HUES64 (cell line): ENCODE results near the gene OTUD7B.
"Not testable (repeated sequence)": the region's sequence is repeated elsewhere in the genome, so short reads cannot be mapped to it uniquely, and the experiment has no call there.

Experiments used
- H3K27ac ChIP-seq: 2 replicates; pipeline ENCODE4 v1.7.0; 2013; ENCODE audit warnings: low read depth, low read length, inconsistent platforms
- H3K27me3 ChIP-seq: 2 replicates; pipeline ENCODE4 v1.6.1; 2013; ENCODE audit warnings: mild to moderate bottlenecking, low read length; ENCODE audit not compliant: insufficient read depth
- H3K36me3 ChIP-seq: 2 replicates; pipeline ENCODE4 v1.6.1; 2013; ENCODE audit warnings: mild to moderate bottlenecking, low read length; ENCODE audit not compliant: insufficient read depth
- H3K4me1 ChIP-seq: 2 replicates; pipeline ENCODE4 v1.6.1; 2013; ENCODE audit warnings: mild to moderate bottlenecking, low read length, moderate library complexity; ENCODE audit not compliant: insufficient read depth
- H3K4me3 ChIP-seq: 2 replicates; pipeline ENCODE4 v1.5.1; 2013; ENCODE audit warnings: mild to moderate bottlenecking, low read length, moderate library complexity
- H3K9ac ChIP-seq: 2 replicates; pipeline ENCODE4 v1.6.1; 2013; ENCODE audit warnings: mild to moderate bottlenecking, low read depth, low read length
- H3K9me3 ChIP-seq: 2 replicates; pipeline ENCODE4 v1.6.1; 2013; ENCODE audit warnings: low read depth, low read length; ENCODE audit not compliant: insufficient read depth
- WGBS: fragments of 150-250, 120-280 bp; methylation state at CpG from one replicate; pipeline ENCODE4 v1.1.7; 2013; ENCODE audit warnings: missing lambda C conversion rate; 5-methylcytosine and 5-hydroxymethylcytosine counted together

Gene OTUD7B

DNA sequence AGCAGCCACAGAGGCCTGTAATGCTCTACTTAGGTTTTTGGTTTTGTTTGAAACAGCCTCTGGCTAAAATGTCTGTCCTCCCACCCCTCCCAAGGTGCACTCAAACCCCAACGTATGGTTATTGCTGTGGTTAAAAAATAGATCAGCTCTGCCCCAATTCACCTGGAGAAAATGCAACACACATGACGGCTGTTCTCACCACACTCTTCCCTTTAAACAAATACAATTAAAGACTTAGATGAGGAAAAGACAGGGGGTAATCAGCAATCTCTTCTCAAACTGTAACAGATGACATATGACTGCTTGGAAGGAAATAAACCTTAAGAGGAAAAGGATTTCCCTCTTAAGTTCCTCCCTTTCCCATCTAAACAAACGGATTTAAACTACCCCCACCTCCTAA is 67.6 kb downstream of the OTUD7B start:
- peaks cover 31% of the 10 kb centered on the region for H3K36me3 ChIP-seq
- H3K27ac ChIP-seq: no peak overlapping the region; the same call in 1 of the 2 replicates
- no peak overlapping the region for H3K4me3 ChIP-seq
- no peaks in the 10 kb centered on the region for H3K27me3 ChIP-seq
- 0 out of 2 replicates have a peak overlapping the region, but pooled peaks have one; percentile 6 for H3K9ac ChIP-seq
- 66% methylated on average over 1 of the region's 3 CpGs for WGBS
- H3K4me1 ChIP-seq: peaks cover 42% of the 10 kb centered on the region
- no peaks in the 10 kb centered on the region for H3K9me3 ChIP-seq

DNA sequence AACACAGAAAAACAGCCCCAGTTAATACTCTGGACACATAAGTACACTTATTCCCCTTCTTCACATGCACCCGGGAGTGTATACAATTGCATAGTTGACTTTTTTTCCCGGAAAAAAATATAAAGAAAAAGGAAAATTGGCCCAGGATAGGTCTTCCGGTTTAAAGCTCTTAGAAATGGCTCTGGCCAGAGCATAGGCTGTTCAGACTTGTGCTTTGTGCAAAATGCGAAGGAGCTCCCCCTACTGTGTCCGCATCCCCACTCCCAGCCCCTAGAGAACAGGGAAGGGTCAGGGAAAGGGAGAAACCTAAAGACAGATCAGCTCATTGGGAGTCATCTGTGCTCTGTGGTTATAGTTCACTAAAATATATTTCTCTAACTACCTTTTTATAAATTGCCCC is 68.3 kb downstream of the OTUD7B start:
- peaks cover 49% of the 10 kb centered on the region for H3K4me1 ChIP-seq
- no peaks in the 10 kb centered on the region for H3K27me3 ChIP-seq
- H3K9ac ChIP-seq: peak overlapping the region; percentile 35; the same call in 1 of the 2 replicates
- H3K4me3 ChIP-seq: no peak overlapping the region
- WGBS: 70% methylated on average over 4 of the region's 5 CpGs
- H3K36me3 ChIP-seq: peaks cover 26% of the 10 kb centered on the region
- no peak overlapping the region; the same call in none of the 2 replicates for H3K27ac ChIP-seq
- H3K9me3 ChIP-seq: no peaks in the 10 kb centered on the region

DNA sequence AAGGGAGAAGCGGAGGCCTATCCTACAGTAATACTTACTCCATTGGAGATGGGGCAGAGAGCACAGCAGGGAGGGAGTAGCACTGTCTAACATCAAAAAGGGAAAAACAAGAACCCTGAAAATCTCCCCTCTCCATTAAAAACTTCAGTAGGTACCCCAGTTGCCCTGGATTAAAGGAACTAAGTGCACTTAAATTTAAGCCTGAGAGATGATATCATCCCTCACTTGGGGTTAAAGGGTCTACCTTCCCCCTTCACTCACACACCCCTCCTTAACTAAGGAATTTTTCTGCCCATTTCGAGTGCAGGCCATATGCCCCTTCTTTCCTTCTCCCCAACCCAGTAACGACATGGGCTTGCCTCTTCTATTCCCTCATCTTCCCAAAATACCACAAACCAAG is 70.1 kb downstream of the OTUD7B start:
- Histone ChIP-seq H3K36me3 (peaks cover 15% of the 10 kb centered on the region), H3K4me1 (peaks cover 54% of the 10 kb centered on the region), H3K4me3 (no peak overlapping the region), H3K9me3 (no peaks in the 10 kb centered on the region), H3K27me3 (no peaks in the 10 kb centered on the region), H3K9ac (no peak overlapping the region), H3K27ac (no peak overlapping the region; the same call in 1 of the 2 replicates)
- WGBS: 65% methylated on average over 3 of the region's 3 CpGs

DNA sequence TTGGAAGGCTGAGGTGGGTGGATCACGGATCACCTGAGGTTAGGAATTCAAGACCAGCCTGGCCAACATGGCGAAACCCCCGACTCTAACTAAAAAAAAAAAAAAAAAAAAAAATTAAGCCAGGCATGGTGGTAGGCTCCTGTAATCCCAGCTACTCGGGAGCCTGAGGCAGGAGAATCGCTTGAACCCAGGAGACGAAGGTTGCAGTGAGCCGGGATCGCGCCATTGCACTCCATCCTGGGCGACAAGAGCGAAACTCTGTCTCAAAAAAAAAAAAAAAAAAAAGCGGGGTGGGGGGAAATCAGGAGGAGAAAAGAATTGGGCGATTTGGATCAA is 71.9 kb downstream of the OTUD7B start:
- Histone ChIP-seq H3K9ac (peak overlapping the region; percentile 68; the same call in 1 of the 2 replicates), H3K4me1 (peaks cover 54% of the 10 kb centered on the region), H3K27ac (peak overlapping the region; percentile 94), H3K4me3 (peak overlapping the region; percentile 32)
- H3K36me3 ChIP-seq, H3K27me3 ChIP-seq, H3K9me3 ChIP-seq: not testable (repeated sequence)
- WGBS: 14% methylated on average over 9 of the region's 13 CpGs

DNA sequence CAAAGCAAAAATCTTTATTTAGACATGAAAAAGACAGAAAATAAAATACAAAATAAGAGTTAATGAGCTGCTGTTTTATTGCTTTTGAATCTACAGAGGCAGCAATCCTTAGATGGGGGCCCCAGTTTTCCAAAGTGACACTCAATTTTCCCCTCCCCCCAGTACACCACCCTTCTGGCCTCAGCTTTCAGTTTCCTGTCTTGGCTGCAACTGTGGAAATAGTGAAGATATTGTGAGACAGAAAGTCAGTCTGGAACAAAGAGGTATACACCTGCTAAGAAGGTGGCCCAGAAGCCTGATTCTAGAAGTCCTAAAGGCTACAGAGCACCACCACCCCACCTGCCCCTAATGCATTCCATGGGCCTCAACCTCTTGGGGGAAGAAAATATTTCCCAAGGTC is 72.8 kb downstream of the OTUD7B start:
- peak overlapping the region; percentile 60 for H3K4me3 ChIP-seq
- H3K27me3 ChIP-seq: no peaks in the 10 kb centered on the region
- H3K36me3 ChIP-seq: no peaks in the 10 kb centered on the region
- H3K9ac ChIP-seq: peak overlapping the region; percentile 3; the same call in 1 of the 2 replicates
- H3K27ac ChIP-seq: no peak overlapping the region
- no peaks in the 10 kb centered on the region for H3K9me3 ChIP-seq
- H3K4me1 ChIP-seq: peaks cover 51% of the 10 kb centered on the region

DNA sequence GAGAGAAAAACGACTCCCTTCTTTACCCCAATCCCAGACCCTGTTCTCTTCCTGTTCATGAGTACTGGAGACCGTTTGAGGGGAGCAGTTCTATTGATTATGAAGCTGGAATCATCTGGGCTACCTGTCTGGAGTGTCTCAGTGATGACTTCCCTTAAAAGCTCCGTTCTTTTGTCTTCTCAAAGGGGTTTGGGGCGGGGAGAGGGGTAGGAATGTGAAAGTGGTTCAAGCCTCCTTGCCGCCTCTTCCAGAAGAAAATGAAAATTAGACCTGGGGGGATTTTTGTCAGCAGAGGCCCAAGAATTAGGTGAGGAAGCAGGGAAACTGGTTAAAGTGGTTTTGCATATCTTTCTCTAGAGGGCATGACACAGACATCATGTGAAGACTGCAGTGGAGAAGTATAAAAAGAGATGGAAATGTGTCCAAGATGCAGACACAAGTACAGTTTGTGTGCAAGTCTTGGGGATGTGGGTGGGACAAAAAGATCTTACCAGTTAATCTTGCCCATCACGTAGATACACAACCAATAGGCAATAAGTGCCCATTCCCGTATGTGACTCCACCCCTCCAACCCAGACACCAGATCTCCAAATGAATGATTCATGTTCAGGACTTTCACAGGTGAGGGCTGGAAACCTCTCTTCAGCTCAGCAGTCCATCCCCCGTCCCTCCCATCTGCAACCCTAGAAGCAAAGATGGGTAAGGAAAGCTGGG is 73.4 kb downstream of the OTUD7B start:
- Histone ChIP-seq H3K9me3 (no peaks in the 10 kb centered on the region), H3K9ac (peak overlapping the region; percentile 45; the same call in 1 of the 2 replicates), H3K4me3 (peak overlapping the region; percentile 60), H3K36me3 (no peaks in the 10 kb centered on the region), H3K4me1 (peaks cover 46% of the 10 kb centered on the region), H3K27ac (no peak overlapping the region), H3K27me3 (no peaks in the 10 kb centered on the region)
- WGBS: 14% methylated on average over 6 of the region's 8 CpGs

DNA sequence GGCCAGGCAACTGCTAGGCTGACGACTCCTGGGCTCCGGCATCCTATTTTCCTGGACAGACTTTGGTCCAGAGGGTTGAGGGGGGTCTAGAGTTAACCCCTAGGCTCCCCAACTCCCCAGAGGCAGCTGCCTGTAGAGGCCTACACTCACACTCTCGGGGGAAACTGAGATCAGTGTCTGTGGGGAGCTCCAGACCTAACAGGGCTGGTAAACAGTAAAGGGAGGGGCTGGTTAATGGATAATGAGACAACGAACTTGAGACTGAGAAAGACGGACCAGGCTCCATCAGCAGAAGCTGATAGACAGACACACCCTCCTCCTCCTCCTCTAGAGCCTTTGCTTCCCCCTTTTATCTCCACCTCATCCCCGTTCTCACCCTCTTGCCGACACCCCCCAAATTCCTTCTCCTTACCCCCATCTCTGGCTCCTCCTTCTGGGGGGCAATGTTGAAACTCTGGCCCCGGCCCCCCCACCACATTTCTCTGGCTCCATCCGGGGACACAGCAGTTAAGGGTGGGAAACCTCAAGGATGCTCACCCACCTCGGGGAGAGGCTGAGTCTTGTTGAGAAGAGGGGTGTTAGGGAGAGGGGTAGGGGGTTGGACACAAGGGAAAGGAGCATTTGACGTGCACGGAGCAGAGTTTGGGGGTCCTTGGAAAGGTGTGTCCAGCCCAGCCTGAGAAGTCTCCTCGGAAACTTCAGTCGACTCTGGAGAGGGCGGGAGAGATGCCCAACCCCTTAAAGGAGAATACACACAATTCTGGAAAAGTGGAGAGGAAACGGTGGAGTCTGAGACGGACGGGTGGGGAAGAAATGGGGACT is 74.1 kb downstream of the OTUD7B start, which contains the start of gene MTMR11:
Gene MTMR11 (minus strand): TSS at position 710 of the 822 bp plus-strand sequence. CDS start 232 bp downstream, at position 478.
- Histone ChIP-seq H3K27me3 (no peaks in the 10 kb centered on the region), H3K4me1 (peaks cover 40% of the 10 kb centered on the region), H3K9me3 (no peaks in the 10 kb centered on the region), H3K9ac (peak within 1 kb of the TSS; percentile 45; the same call in 1 of the 2 replicates), H3K4me3 (peak within 1 kb of the TSS; percentile 60), H3K27ac (no peak within 1 kb of the TSS), H3K36me3 (no peaks in the 10 kb centered on the region)
- 42% methylated on average over 14 of the region's 18 CpGs for WGBS

DNA sequence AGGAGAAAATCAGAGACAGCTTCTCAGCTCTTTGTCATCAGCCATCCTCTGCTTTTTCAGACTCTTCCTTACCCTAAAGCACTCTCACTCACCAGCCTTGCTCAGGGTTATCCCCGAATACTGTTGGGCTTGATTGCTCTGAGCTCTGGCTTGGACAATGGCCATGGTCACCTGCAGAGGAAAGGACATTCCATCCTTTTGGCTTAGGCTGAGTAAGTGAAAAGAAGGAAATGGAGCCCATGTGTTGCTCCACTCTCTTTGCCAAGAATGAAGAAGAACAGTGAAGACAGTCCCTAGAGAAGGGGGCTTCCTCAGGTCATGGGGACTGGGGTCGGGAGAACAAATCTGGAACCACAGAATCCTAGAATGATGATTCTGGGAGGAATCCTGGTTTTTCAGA is 76.2 kb downstream of the OTUD7B start:
- Histone ChIP-seq H3K9ac (no peak overlapping the region), H3K27me3 (no peaks in the 10 kb centered on the region), H3K4me1 (peaks cover 23% of the 10 kb centered on the region), H3K36me3 (no peaks in the 10 kb centered on the region; the same call in 1 of the 2 replicates), H3K9me3 (no peaks in the 10 kb centered on the region), H3K4me3 (no peak overlapping the region), H3K27ac (no peak overlapping the region)
- 83% methylated on average over 2 of the region's 2 CpGs for WGBS

DNA sequence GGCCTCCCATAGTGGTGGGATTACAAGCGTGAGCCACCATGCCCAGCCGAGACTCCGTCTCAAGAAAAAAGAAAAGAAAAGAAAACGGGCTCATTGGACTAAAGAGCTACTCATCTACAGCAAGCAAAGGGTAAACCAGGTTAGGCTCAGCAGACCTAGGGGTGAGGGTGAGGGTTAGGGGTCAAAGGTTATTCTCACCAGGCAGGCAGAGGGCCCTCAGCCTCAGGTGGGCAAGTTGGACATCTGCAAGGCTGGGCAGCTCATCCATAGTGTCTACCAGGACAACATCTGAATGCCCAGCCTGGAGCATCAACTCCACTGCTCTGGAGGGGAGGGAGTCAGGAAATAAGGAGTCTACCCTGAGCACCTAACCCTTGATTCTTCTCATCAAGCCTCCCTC is 77.3 kb downstream of the OTUD7B start:
- no peak overlapping the region for H3K27ac ChIP-seq
- no peaks in the 10 kb centered on the region for H3K9me3 ChIP-seq
- WGBS: 92% methylated on average over 4 of the region's 4 CpGs
- H3K9ac ChIP-seq: no peak overlapping the region
- H3K4me3 ChIP-seq: no peak overlapping the region
- no peaks in the 10 kb centered on the region for H3K27me3 ChIP-seq
- peaks cover 21% of the 10 kb centered on the region for H3K4me1 ChIP-seq
- H3K36me3 ChIP-seq: no peaks in the 10 kb centered on the region; the same call in 1 of the 2 replicates

DNA sequence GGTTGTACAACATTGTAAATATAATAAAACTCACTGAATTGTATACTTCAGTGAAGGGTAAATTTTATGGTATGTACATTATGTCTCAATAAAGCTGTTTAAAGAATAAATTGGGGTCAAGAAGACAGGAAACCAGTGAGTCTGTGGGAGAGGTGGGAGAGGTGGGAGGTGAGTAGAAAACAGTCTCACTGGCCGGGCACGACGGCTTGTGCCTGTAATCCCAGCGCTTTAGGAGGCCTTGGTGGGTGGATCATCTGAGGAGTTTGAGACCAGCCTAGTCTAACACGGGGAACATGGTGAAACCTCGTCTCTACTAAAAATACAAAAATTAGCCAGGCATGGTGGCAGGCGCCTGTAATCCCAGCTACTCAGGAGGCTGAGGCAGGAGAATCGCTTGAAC is 78.1 kb downstream of the OTUD7B start:
- no peak overlapping the region for H3K27ac ChIP-seq
- peaks cover 13% of the 10 kb centered on the region for H3K4me1 ChIP-seq
- no peaks in the 10 kb centered on the region for H3K9me3 ChIP-seq
- no peak overlapping the region for H3K4me3 ChIP-seq
- no peaks in the 10 kb centered on the region; the same call in 1 of the 2 replicates for H3K36me3 ChIP-seq
- H3K9ac ChIP-seq: no peak overlapping the region
- H3K27me3 ChIP-seq: no peaks in the 10 kb centered on the region
- WGBS: 92% methylated on average over 7 of the region's 8 CpGs

DNA sequence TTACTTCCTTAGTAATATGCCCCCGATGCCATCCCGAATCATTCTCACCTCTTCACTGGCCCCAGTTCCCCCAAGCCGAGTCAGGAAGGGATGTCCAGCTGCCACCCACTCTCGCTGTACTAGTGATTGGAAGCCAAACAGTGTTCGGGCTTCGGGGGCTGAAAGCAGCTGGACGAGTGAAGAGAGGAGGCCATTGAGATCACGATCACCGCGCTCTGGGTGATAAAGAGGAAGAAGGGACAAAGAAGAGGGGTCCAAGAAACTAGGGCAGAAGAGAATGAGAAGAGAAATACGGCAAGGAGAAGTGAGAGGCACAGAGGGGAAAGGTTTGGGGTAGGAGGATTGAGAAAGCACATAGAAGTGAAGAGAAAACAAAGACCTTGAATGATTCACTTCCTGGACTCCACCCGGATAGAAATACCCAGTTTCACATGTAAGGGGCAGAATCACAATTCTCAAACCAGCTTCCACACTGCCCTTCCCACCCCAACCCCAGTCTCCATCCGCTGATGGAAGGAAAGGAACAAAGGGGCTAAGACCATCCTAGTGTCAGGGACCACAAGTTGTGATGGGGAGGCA is 79.2 kb downstream of the OTUD7B start:
- H3K4me1 ChIP-seq: peaks cover 9% of the 10 kb centered on the region
- no peak overlapping the region for H3K9ac ChIP-seq
- H3K36me3 ChIP-seq: peaks cover 6% of the 10 kb centered on the region
- no peak overlapping the region for H3K4me3 ChIP-seq
- WGBS: 88% methylated on average over 13 of the region's 13 CpGs
- H3K27me3 ChIP-seq: no peaks in the 10 kb centered on the region
- no peak overlapping the region for H3K27ac ChIP-seq
- H3K9me3 ChIP-seq: no peaks in the 10 kb centered on the region
